ENCODE data around the gene CACNA1B.

DNA sequence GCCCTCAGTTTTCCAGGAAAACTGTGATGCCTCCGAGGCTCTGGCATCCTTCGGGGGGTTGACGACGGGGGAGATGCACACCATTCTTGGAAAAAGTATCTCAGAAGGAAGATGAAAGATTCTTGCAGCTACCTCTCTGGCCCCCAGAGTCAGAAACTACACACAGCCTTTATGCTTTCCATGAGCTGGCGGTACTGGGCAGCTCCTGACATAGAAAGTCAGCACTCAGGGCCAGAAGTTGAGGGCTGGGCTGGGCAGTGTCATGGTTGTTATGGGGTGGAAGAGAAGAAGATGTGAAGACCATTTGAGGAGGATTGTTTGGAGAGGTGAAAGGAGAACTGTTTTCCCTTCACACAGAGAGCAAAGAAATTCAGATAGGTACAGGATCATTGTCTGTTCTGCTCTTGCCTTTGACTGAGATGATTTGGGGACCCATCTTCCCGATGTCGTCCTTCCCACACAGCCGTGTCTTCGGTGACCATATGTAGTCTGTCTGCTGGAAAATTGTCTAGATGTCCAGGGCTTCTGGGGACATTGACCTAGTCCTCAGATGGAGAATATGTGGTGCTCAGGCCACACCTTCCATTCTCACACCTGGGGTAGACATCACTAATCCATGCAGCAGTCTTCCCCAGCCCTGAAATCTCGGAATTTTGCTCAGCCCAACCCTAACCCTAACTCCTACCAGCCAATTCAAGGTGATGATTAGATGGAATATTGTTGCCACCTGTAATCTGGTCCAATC is 237.1 kb downstream of the CACNA1B start:
- no peak for TF ChIP-seq TAF1 (IDR thresholded peaks at IDR 0.05; ENCODE audit: low read depth, low read length)
- no peak for TF ChIP-seq POLR2A (IDR thresholded peaks at IDR 0.05; ENCODE audit: low read depth, low read length)
- no peak for TF ChIP-seq POLR2AphosphoS5 (IDR thresholded peaks at IDR 0.05; ENCODE audit: low read depth, low read length)
- no peak for TF ChIP-seq SPI1 (IDR thresholded peaks at IDR 0.05; ENCODE audit: low read depth, low read length)
- no peak for TF ChIP-seq POU2F2 (IDR thresholded peaks at IDR 0.05; ENCODE audit: low read depth, low read length)

Measured in GM12891 (cell line).